Measurements from ENCODE around the gene ZNF774. TPM values are rescaled to one million over a fixed set of nuclear protein-coding genes. Genes with fewer than 3 reads are reported as not detected.

ZNF774 gene
- total and polyA plus RNA-seq, 2 of the 8 experiments (the other 6 are each of a cell fraction or from before 2014, with no cell fraction given), result 0.82 to 2.6 TPM

DNA sequence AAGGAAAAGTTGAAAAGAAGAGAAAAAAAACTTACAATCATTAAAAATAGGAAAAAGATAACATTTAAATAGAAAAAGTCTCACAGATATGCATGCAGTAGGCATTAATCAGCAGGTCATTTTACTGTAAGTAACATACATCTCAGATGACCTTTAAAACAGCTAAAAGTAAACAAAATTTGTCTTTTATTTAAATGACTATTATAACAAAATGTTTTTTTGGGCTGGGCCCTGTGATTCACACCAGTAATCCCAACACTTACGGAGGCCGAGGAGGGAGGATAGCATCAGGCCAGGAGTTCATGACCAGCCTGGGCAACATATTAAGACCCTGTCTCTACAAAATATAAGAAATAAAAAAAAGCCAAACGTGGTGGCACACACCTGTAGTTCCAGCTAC, 50.7 kb downstream of the ZNF774 start:
- no peak for FAIRE-seq
- H3K9ac ChIP-seq (replicated peaks in 1 of 4; ENCODE audit: extremely low read depth in 1 of 4, low read depth in 3 of 4, low read length in 3 of 4), result no peak overlapping the region

More for the DNA sequence above, 50.7 kb downstream of the ZNF774 start:
- Histone ChIP-seq H3K56ac (replicated peaks; ENCODE audit: insufficient read length, low read depth, low read length) (no peak overlapping the region), H3K23me2 (ENCODE audit: low read depth, low read length) (no peaks in the 10 kb centered on the region), H4K91ac (replicated peaks; ENCODE audit: insufficient read length, low read length) (no peak overlapping the region), H3K36me3 (ENCODE audit: control insufficient read depth in 2 of 4, insufficient read depth in 4 of 4, low read length in 3 of 4) (no peaks in the 10 kb centered on the region), H3K4me2 (ENCODE audit: insufficient read depth in 1 of 2, low read depth in 2 of 2, low read length in 2 of 2) (no peak overlapping the region), H3K27me3 (replicated peaks in 1 of 4; ENCODE audit: control insufficient read depth in 3 of 4, extremely low read depth in 1 of 4, insufficient read depth in 3 of 4, low read length in 3 of 4) (no peaks in the 10 kb centered on the region), H4K20me1 (replicated peaks in 1 of 2; ENCODE audit: control insufficient read depth in 1 of 2, insufficient read depth in 2 of 2, low read length in 2 of 2) (no peaks in the 10 kb centered on the region), H2BK120ac (replicated peaks; ENCODE audit: low read depth, low read length) (no peak overlapping the region), H3K27ac (ENCODE audit: low read depth, low read length) (no peak overlapping the region), H4K5ac (ENCODE audit: insufficient read length, low read depth, low read length) (no peak overlapping the region), H3K14ac (ENCODE audit: insufficient read length) (no peak overlapping the region), H3K4me1 (replicated peaks in 1 of 4; ENCODE audit: control insufficient read depth in 3 of 4, insufficient read depth in 4 of 4, low read length in 3 of 4) (peaks cover 11 to 23% (median 19%) of the 10 kb centered on the region in 4 experiments), H3K79me2 (ENCODE audit: control insufficient read depth in 1 of 2, insufficient read depth in 2 of 2, low read length in 2 of 2) (peaks cover 19 to 99% of the 10 kb centered on the region in 2 experiments), H2BK12ac (ENCODE audit: low read depth, low read length) (peak overlapping the region; percentile 42; the same call in 1 of the 2 replicates), H3K23ac (ENCODE audit: insufficient read length) (no peak overlapping the region), H2BK15ac (ENCODE audit: low read length) (no peak overlapping the region), H4K8ac (ENCODE audit: extremely low read depth, insufficient read depth, low read length) (no peak overlapping the region), H3K4ac (replicated peaks; ENCODE audit: insufficient read length, low read depth, low read length) (no peak overlapping the region), H2AK5ac (ENCODE audit: low read depth, low read length) (no peak overlapping the region; the same call in 1 of the 2 replicates), H2BK20ac (ENCODE audit: low read length) (no peak overlapping the region), H3K4me3 (ENCODE audit: extremely low read depth in 1 of 4, insufficient read depth in 2 of 4, low read depth in 3 of 4, low read length in 4 of 4) (no peak overlapping the region), H2AFZ (ENCODE audit: low read length) (no peak overlapping the region), H3K79me1 (ENCODE audit: low read depth, low read length) (no peaks in the 10 kb centered on the region), H2BK5ac (ENCODE audit: low read depth, low read length) (no peak overlapping the region; the same call in 1 of the 2 replicates), H3K18ac (ENCODE audit: extremely low read depth, low read length) (no peak overlapping the region), H3K9me3 (ENCODE audit: insufficient read depth in 2 of 2, low read depth in 1 of 2, low read length in 1 of 2) (no peaks in the 10 kb centered on the region)
- DNase-seq (ENCODE audit: low read depth in 1 of 2, low spot score in 2 of 2), result no peak
- WGBS, 2 experiments (ENCODE audit: extremely low coverage in 1 of 2, insufficient coverage in 1 of 2, insufficient read length in 1 of 2, insufficient replicate concordance in 2 of 2, low coverage in 1 of 2, low lambda C conversion rate in 2 of 2, missing lambda C conversion rate in 1 of 2), result 83% methylated on average over 3 of the region's 3 CpGs; no CpG with 5 or more reads in 1 of the 2 experiments
- TF ChIP-seq NANOG (IDR thresholded peaks at IDR 0.05; ENCODE audit: insufficient read depth, low read depth, low read length, poor library complexity, severe bottlenecking) (no peak), SIX5 (IDR thresholded peaks at IDR 0.05; ENCODE audit: low read depth, low read length) (no peak), CEBPB (IDR thresholded peaks at IDR 0.05; ENCODE audit: low read depth, low read length) (no peak), CTBP2 (IDR thresholded peaks at IDR 0.05; ENCODE audit: borderline replicate concordance, insufficient read depth, insufficient read length, low read length) (no peak)
- TF ChIP-seq, protein P1, sequence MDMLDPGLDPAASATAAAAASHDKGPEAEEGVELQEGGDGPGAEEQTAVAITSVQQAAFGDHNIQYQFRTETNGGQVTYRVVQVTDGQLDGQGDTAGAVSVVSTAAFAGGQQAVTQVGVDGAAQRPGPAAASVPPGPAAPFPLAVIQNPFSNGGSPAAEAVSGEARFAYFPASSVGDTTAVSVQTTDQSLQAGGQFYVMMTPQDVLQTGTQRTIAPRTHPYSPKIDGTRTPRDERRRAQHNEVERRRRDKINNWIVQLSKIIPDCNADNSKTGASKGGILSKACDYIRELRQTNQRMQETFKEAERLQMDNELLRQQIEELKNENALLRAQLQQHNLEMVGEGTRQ (IDR thresholded peaks at IDR 0.05; ENCODE audit: low read length), result no peak
- POLR2A ChIA-PET (ENCODE audit: partially characterized antibody), result interaction anchor here (1.6 kb wide), 1 partner anchor 10 kb away, joined by 5 read pairs; no protein-coding TSS in a partner anchor
- CTCF ChIA-PET (ENCODE audit: partially characterized antibody), result interaction anchor here (1.2 to 1.4 kb wide), 2 partner anchors 10 to 42 kb away, joined by 3 read pairs; no protein-coding TSS in a partner anchor

All from H1 (cell line).